ENCODE results near the gene CTNND2. TPM values are rescaled to one million over a fixed set of nuclear protein-coding genes. Genes with fewer than 3 reads are reported as not detected.

The CTNND2 gene
- total RNA-seq, 3 donors from 2014 or later (not counting 1 experiment from before 2014, with no cell fraction given) = not detected

GRCh38 chr5:11177999-11178711 lies 726.1 kb downstream of the CTNND2 start:
- H3K27ac ChIP-seq (ENCODE audit: low read length) = no peak overlapping the region
- no peaks in the 10 kb centered on the region for H3K4me1 ChIP-seq (ENCODE audit: control insufficient read depth, insufficient read depth, low read length)
- no peak overlapping the region for H3K27ac Mint-ChIP-seq
- peaks cover 13 to 24% of the 10 kb centered on the region in 2 donors for H3K27me3 Mint-ChIP-seq (ENCODE audit: low read depth in 2 of 2)
- intact Hi-C loops (cut with micrococcal nuclease) = no loop called here
- no peak overlapping the region for H3K4me3 ChIP-seq (ENCODE audit: low read length)
- no peaks in the 10 kb centered on the region for H3K9me3 Mint-ChIP-seq
- H3K4me1 Mint-ChIP-seq = peaks cover 8 to 11% of the 10 kb centered on the region in 2 donors
- H3K36me3 Mint-ChIP-seq = peaks cover 6% of the 10 kb centered on the region
- no peak overlapping the region for H3K4me3 Mint-ChIP-seq
- no peak for TF ChIP-seq CTCF (IDR thresholded peaks at IDR 0.05)
- H3K9me3 ChIP-seq (ENCODE audit: control insufficient read depth, insufficient read depth, low read length) = no peaks in the 10 kb centered on the region
- no peaks in the 10 kb centered on the region for H3K36me3 ChIP-seq (ENCODE audit: control insufficient read depth, insufficient read depth, low read length)
- 100% methylated on average over 2 of the region's 2 CpGs for WGBS (ENCODE audit: insufficient coverage)
- no peaks in the 10 kb centered on the region for H3K27me3 ChIP-seq (ENCODE audit: control insufficient read depth, insufficient read depth, low read length)
- no peak for DNase-seq
- no peak for ATAC-seq

- Histone ChIP-seq H3K27me3 (ENCODE audit: control insufficient read depth, insufficient read depth, low read length) (no peaks in the 10 kb centered on the region), H3K27ac (ENCODE audit: low read length) (no peak overlapping the region), H3K9me3 (ENCODE audit: control insufficient read depth, insufficient read depth, low read length) (no peaks in the 10 kb centered on the region), H3K36me3 (ENCODE audit: control insufficient read depth, insufficient read depth, low read length) (no peaks in the 10 kb centered on the region), H3K4me1 (ENCODE audit: control insufficient read depth, insufficient read depth, low read length) (no peaks in the 10 kb centered on the region), H3K4me3 (ENCODE audit: low read length) (no peak overlapping the region)
- TF ChIP-seq CTCF (IDR thresholded peaks at IDR 0.05) = no peak
- DNase-seq (no peak), ATAC-seq (no peak)
- H3K4me3 Mint-ChIP-seq = no peak overlapping the region
- H3K27me3 Mint-ChIP-seq (ENCODE audit: low read depth in 2 of 2) = peaks cover 19 to 25% of the 10 kb centered on the region in 2 donors
- WGBS (ENCODE audit: insufficient coverage) = 93% methylated on average over 7 of the region's 7 CpGs
- H3K9me3 Mint-ChIP-seq = no peaks in the 10 kb centered on the region
- peaks cover 6% of the 10 kb centered on the region for H3K36me3 Mint-ChIP-seq
- H3K4me1 Mint-ChIP-seq = peaks cover 12 to 15% of the 10 kb centered on the region in 2 donors
- no peak overlapping the region for H3K27ac Mint-ChIP-seq
- intact Hi-C loops (cut with micrococcal nuclease) = no loop called here
Observed at GRCh38 chr5:11174591-11174990, 729.7 kb downstream of the CTNND2 start.

GRCh38 chr5:11172484-11172883 lies 731.8 kb downstream of the CTNND2 start:
- Mint-ChIP-seq H3K4me1 (peaks cover 12 to 15% of the 10 kb centered on the region in 2 donors), H3K36me3 (peaks cover 6% of the 10 kb centered on the region), H3K9me3 (no peaks in the 10 kb centered on the region), H3K4me3 (no peak overlapping the region), H3K27me3 (ENCODE audit: low read depth in 2 of 2) (peaks cover 19 to 25% of the 10 kb centered on the region in 2 donors), H3K27ac (no peak overlapping the region)
- WGBS (ENCODE audit: insufficient coverage) = 18% methylated on average over 4 of the region's 5 CpGs
- H3K27ac ChIP-seq (ENCODE audit: low read length) = no peak overlapping the region
- H3K4me1 ChIP-seq (ENCODE audit: control insufficient read depth, insufficient read depth, low read length) = no peaks in the 10 kb centered on the region
- DNase-seq = no peak
- ATAC-seq = no peak
- no peak for TF ChIP-seq CTCF (IDR thresholded peaks at IDR 0.05)
- H3K36me3 ChIP-seq (ENCODE audit: control insufficient read depth, insufficient read depth, low read length) = no peaks in the 10 kb centered on the region
- H3K4me3 ChIP-seq (ENCODE audit: low read length) = no peak overlapping the region
- H3K27me3 ChIP-seq (ENCODE audit: control insufficient read depth, insufficient read depth, low read length) = no peaks in the 10 kb centered on the region
- no peaks in the 10 kb centered on the region for H3K9me3 ChIP-seq (ENCODE audit: control insufficient read depth, insufficient read depth, low read length)
- intact Hi-C loops (cut with micrococcal nuclease) = no loop called here

- Mint-ChIP-seq H3K4me1 (peaks cover 12 to 15% of the 10 kb centered on the region in 2 donors), H3K4me3 (no peak overlapping the region), H3K9me3 (no peaks in the 10 kb centered on the region), H3K27me3 (ENCODE audit: low read depth in 2 of 2) (peaks cover 15 to 18% of the 10 kb centered on the region in 2 donors), H3K27ac (no peak overlapping the region), H3K36me3 (peaks cover 3% of the 10 kb centered on the region)
- no peak overlapping the region for H3K27ac ChIP-seq (ENCODE audit: low read length)
- no peaks in the 10 kb centered on the region for H3K9me3 ChIP-seq (ENCODE audit: control insufficient read depth, insufficient read depth, low read length)
- no peak for TF ChIP-seq CTCF (IDR thresholded peaks at IDR 0.05)
- WGBS (ENCODE audit: insufficient coverage) = 86% methylated on average over 1 of the region's 1 CpG
- H3K4me1 ChIP-seq (ENCODE audit: control insufficient read depth, insufficient read depth, low read length) = no peaks in the 10 kb centered on the region
- no peaks in the 10 kb centered on the region for H3K27me3 ChIP-seq (ENCODE audit: control insufficient read depth, insufficient read depth, low read length)
- ATAC-seq = no peak
- H3K36me3 ChIP-seq (ENCODE audit: control insufficient read depth, insufficient read depth, low read length) = no peaks in the 10 kb centered on the region
- DNase-seq = no peak
- H3K4me3 ChIP-seq (ENCODE audit: low read length) = no peak overlapping the region
- intact Hi-C loops (cut with micrococcal nuclease) = no loop called here
Observed at GRCh38 chr5:11171236-11171635, 733.0 kb downstream of the CTNND2 start.
